Stimulated activated CD8-positive, alpha-beta memory T cell treated with anti-CD3 and anti-CD28 coated beads, Interleukin-2, amount 100 ng/mL, for 1 hour (primary cell): ENCODE measurements around the gene PHF3.

Source experiments
- DNase-seq, 2 donors: peaks; one replicate each; pipeline ENCODE4 v3.0.0-alpha.2; 2020; ENCODE audit warnings: low read depth in 2 of 2

The PHF3 gene

GRCh38 chr6:63635588-63636517, at the start of gene PHF3:
Gene PHF3, plus strand, starts transcription at chr6:63635802. Its CDS starts 10,750 bp downstream, at chr6:63646552.
- peak; percentile 83 to 84 for DNase-seq

GRCh38 chr6:63589952-63590411, 45.6 kb upstream of the PHF3 start:
- DNase-seq, result no peak

GRCh38 chr6:63592886-63593285, 42.7 kb upstream of the PHF3 start:
- no peak for DNase-seq

- DNase-seq, result no peak
Measured at GRCh38 chr6:63597141-63598048, 38.2 kb upstream of the PHF3 start.

GRCh38 chr6:63598049-63599036, 37.3 kb upstream of the PHF3 start:
- DNase-seq, result peak; percentile 48 to 58

GRCh38 chr6:63599243-63599642, 36.4 kb upstream of the PHF3 start:
- no peak for DNase-seq

GRCh38 chr6:63600136-63600535, 35.5 kb upstream of the PHF3 start:
- no peak for DNase-seq

- no peak for DNase-seq
Measured at GRCh38 chr6:63609231-63609630, 26.4 kb upstream of the PHF3 start.

- no peak for DNase-seq
Measured at GRCh38 chr6:63610944-63611343, 24.7 kb upstream of the PHF3 start.

- DNase-seq, result no peak
Measured at GRCh38 chr6:63611560-63611959, 24.0 kb upstream of the PHF3 start.

- DNase-seq, result no peak
Measured at GRCh38 chr6:63615590-63615989, 20.0 kb upstream of the PHF3 start.

- no peak for DNase-seq
Measured at GRCh38 chr6:63624091-63624490, 11.5 kb upstream of the PHF3 start.

GRCh38 chr6:63630466-63630865, 5.1 kb upstream of the PHF3 start:
- DNase-seq, result no peak

- DNase-seq, result no peak
Measured at GRCh38 chr6:63634630-63635029, 972 bp upstream of the PHF3 start.

- DNase-seq, result no peak
Measured at GRCh38 chr6:63635215-63635587, 401 bp upstream of the PHF3 start.

GRCh38 chr6:63636518-63637021, 968 bp downstream of the PHF3 start:
- DNase-seq, result peak in 1 of 2 donors; percentile 26

- no peak for DNase-seq
Measured at GRCh38 chr6:63637865-63638445, 2.4 kb downstream of the PHF3 start.

- no peak for DNase-seq
Measured at GRCh38 chr6:63640062-63640461, 4.5 kb downstream of the PHF3 start.

- DNase-seq, result no peak
Measured at GRCh38 chr6:63643862-63644261, 8.3 kb downstream of the PHF3 start.

- no peak for DNase-seq
Measured at GRCh38 chr6:63644668-63645326, 9.2 kb downstream of the PHF3 start.
